ENCODE measurements around the gene UTP14C.

DNA sequence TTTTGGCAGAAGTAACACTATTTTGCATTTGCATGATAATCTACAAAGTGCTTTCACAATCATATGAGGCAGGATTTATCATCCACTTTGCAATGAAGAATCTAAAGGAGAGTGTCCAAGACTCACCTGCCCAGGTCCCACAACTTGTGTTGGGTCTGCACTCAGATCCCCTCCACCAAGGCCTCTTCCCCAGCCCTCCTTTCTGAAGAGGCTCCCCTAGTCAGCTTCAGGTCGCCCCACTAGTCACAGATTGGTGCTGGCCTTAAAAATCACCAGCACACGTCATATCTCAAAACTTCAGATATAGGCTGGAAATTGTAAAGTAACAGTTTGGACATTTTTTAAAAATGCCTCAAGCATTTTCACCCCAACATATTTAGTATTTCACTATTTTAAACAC is 30.8 kb upstream of the UTP14C start:
- TF ChIP-seq, protein P1, sequence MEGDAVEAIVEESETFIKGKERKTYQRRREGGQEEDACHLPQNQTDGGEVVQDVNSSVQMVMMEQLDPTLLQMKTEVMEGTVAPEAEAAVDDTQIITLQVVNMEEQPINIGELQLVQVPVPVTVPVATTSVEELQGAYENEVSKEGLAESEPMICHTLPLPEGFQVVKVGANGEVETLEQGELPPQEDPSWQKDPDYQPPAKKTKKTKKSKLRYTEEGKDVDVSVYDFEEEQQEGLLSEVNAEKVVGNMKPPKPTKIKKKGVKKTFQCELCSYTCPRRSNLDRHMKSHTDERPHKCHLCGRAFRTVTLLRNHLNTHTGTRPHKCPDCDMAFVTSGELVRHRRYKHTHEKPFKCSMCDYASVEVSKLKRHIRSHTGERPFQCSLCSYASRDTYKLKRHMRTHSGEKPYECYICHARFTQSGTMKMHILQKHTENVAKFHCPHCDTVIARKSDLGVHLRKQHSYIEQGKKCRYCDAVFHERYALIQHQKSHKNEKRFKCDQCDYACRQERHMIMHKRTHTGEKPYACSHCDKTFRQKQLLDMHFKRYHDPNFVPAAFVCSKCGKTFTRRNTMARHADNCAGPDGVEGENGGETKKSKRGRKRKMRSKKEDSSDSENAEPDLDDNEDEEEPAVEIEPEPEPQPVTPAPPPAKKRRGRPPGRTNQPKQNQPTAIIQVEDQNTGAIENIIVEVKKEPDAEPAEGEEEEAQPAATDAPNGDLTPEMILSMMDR (conservative IDR thresholded peaks at IDR 0.05 in 1 of 2, IDR thresholded peaks at IDR 0.05 in 1 of 2; ENCODE audit: low read depth in 1 of 2, low read length in 2 of 2): no peak
- TF ChIP-seq EZH2 (IDR thresholded peaks at IDR 0.05; ENCODE audit: low read length, missing control alignments): no peak

All from fibroblast of lung (primary cell).